ENCODE data around the gene NPR1.

NPR1 gene

GRCh38 chr1:153677718-153678518, 570 bp upstream of the NPR1 start:
- H3K36me3 ChIP-seq (ENCODE audit: control insufficient read depth, insufficient read depth, low read length), result no peaks in the 10 kb centered on the region
- H3K4me3 ChIP-seq (replicated peaks; ENCODE audit: low read depth, low read length), result peak overlapping the region; percentile 39; the same call in 1 of the 2 replicates
- no peak for DNase-seq (ENCODE audit: extremely low read depth, insufficient read length)
- peak; percentile 96 for TF ChIP-seq CTCF (IDR thresholded peaks at IDR 0.05; ENCODE audit: insufficient read depth, low read length, poor library complexity, severe bottlenecking)
- H3K27me3 ChIP-seq (replicated peaks; ENCODE audit: control insufficient read depth, insufficient read depth, low read length), result no peaks in the 10 kb centered on the region; the same call in 1 of the 2 replicates

- no peak for TF ChIP-seq CTCF (IDR thresholded peaks at IDR 0.05; ENCODE audit: insufficient read depth, low read length, poor library complexity, severe bottlenecking)
- peak overlapping the region; percentile 40 for H3K4me3 ChIP-seq (replicated peaks; ENCODE audit: low read depth, low read length)
- no peaks in the 10 kb centered on the region; the same call in 1 of the 2 replicates for H3K27me3 ChIP-seq (replicated peaks; ENCODE audit: control insufficient read depth, insufficient read depth, low read length)
- H3K36me3 ChIP-seq (ENCODE audit: control insufficient read depth, insufficient read depth, low read length), result no peaks in the 10 kb centered on the region
- peak; percentile 27 for DNase-seq (ENCODE audit: extremely low read depth, insufficient read length)
Measured at GRCh38 chr1:153679337-153680119, 1.0 kb downstream of the NPR1 start.

GRCh38 chr1:153680120-153680403, 1.6 kb downstream of the NPR1 start:
- no peaks in the 10 kb centered on the region for H3K36me3 ChIP-seq (ENCODE audit: control insufficient read depth, insufficient read depth, low read length)
- no peak overlapping the region for H3K4me3 ChIP-seq (replicated peaks; ENCODE audit: low read depth, low read length)
- H3K27me3 ChIP-seq (replicated peaks; ENCODE audit: control insufficient read depth, insufficient read depth, low read length), result no peaks in the 10 kb centered on the region; the same call in 1 of the 2 replicates
- no peak for TF ChIP-seq CTCF (IDR thresholded peaks at IDR 0.05; ENCODE audit: insufficient read depth, low read length, poor library complexity, severe bottlenecking)
- DNase-seq (ENCODE audit: extremely low read depth, insufficient read length), result no peak

GRCh38 chr1:153682730-153683129, 4.2 kb downstream of the NPR1 start:
- H3K4me3 ChIP-seq (replicated peaks; ENCODE audit: low read depth, low read length), result no peak overlapping the region
- peaks cover 1% of the 10 kb centered on the region for H3K27me3 ChIP-seq (replicated peaks; ENCODE audit: control insufficient read depth, insufficient read depth, low read length)
- no peak for DNase-seq (ENCODE audit: extremely low read depth, insufficient read length)
- H3K36me3 ChIP-seq (ENCODE audit: control insufficient read depth, insufficient read depth, low read length), result no peaks in the 10 kb centered on the region
- TF ChIP-seq CTCF (IDR thresholded peaks at IDR 0.05; ENCODE audit: insufficient read depth, low read length, poor library complexity, severe bottlenecking), result no peak

- Histone ChIP-seq H3K4me3 (replicated peaks; ENCODE audit: low read depth, low read length) (no peak overlapping the region), H3K27me3 (replicated peaks; ENCODE audit: control insufficient read depth, insufficient read depth, low read length) (peaks cover 1% of the 10 kb centered on the region), H3K36me3 (ENCODE audit: control insufficient read depth, insufficient read depth, low read length) (no peaks in the 10 kb centered on the region)
- TF ChIP-seq CTCF (IDR thresholded peaks at IDR 0.05; ENCODE audit: insufficient read depth, low read length, poor library complexity, severe bottlenecking), result no peak
- DNase-seq (ENCODE audit: extremely low read depth, insufficient read length), result no peak
Measured at GRCh38 chr1:153683854-153684253, 5.4 kb downstream of the NPR1 start.

Data from GM06990 (cell line).